Ovary (tissue), 9 donors: ENCODE measurements around the gene ATP6V1B1. TPM values are rescaled to one million over a fixed set of nuclear protein-coding genes. Genes with fewer than 3 reads are reported as not detected.

ENCODE experiments used
- DNase-seq, 5 donors: peaks; one replicate each; pipeline ENCODE4 v3.0.0-alpha.2; 2019 to 2020
- H3K27ac ChIP-seq, 2 donors: fragments of 200-600 bp; one replicate each; pipeline versions ENCODE4 v1.5.1 to v1.8.0; 2019 to 2022
- H3K27me3 ChIP-seq: fragments of 200-600 bp; one replicate; pipeline ENCODE4 v1.8.0; 2022
- H3K36me3 ChIP-seq: fragments of 200-600 bp; sonication (generic); one replicate; pipeline ENCODE4 v1.5.1; 2019
- H3K4me1 ChIP-seq: one replicate; pipeline ENCODE4 v1.8.1; 2013; ENCODE audit warnings: mild to moderate bottlenecking, moderate library complexity; ENCODE audit not compliant: insufficient read depth
- H3K4me3 ChIP-seq: fragments of 200-600 bp; sonication (generic); one replicate; pipeline ENCODE4 v1.5.1; 2017
- H3K9me3 ChIP-seq, 2 donors: fragments of 200-600 bp in 1 of 2; sonication (generic) in 1 of 2; one replicate each; pipeline versions ENCODE4 v1.5.1 to v1.8.1; 2013 to 2019; ENCODE audit warnings: mild to moderate bottlenecking in 1 of 2, moderate library complexity in 1 of 2
- CTCF ChIP-seq, 3 donors: fragments of 450-650 bp in 2 of 3; fragments of 200-600 bp in 1 of 3; IDR thresholded peaks; one replicate each; pipeline versions ENCODE4 v1.5.1 to v1.8.0; 2016 to 2022; ENCODE audit warnings: antibody characterized with exemption in 3 of 3, mild to moderate bottlenecking in 1 of 3
- EP300 ChIP-seq: sonication (generic); formaldehyde crosslinking; IDR thresholded peaks from one replicate; pipeline ENCODE4 v1.6.1; 2017; ENCODE audit warnings: antibody characterized with exemption
- POLR2A ChIP-seq: fragments of 450-650 bp; IDR thresholded peaks from one replicate; pipeline ENCODE4 v1.6.1; 2017; ENCODE audit warnings: antibody characterized with exemption, mild to moderate bottlenecking, moderate library complexity
- WGBS, 3 donors: extraction: QIAGEN DNeasy Blood & Tissue Kit in 1 of 3; methylation state at CpG; one replicate each; pipeline versions ENCODE4 v1.1.5 to v1.1.7; 2013 to 2017; 5-methylcytosine and 5-hydroxymethylcytosine counted together
- intact Hi-C, 4 donors: fragments of 100-400 bp; cut with DNase I; formaldehyde crosslinking; loops; one replicate each; pipeline versions ENCODE4 v1.11.0 to v1.15.1; 2022 to 2023
- polyA plus RNA-seq, 2 donors: library from polyadenylated mRNA; stranded (reverse); fragments of 200-250 nt in 1 of 2; fragments of 350-450 nt in 1 of 2; fragmentation: Illumina TruSeq in 1 of 2; extraction: RNeasy Lipid Tissue Mini Kit (QIAGEN cat#74804) in 1 of 2; gene quantifications; one replicate each; pipeline ENCODE4 v1.2.3, GENCODE V29; 2013 to 2014
- total RNA-seq, 7 donors: library from RNA; depleted of rRNA in 2 of 7; stranded (reverse); fragments of >200 nt in 2 of 7; fragmentation: NEBNext Ultra II Directional in 3 of 7; extraction: Animal tissue kit (Norgen Biotek cat#: 25700) in 3 of 7; gene quantifications; one replicate each; pipeline versions ENCODE4 v1.1.0 to v1.2.4, GENCODE V29; 2016 to 2023
- donor health status: DM: no; HTN: no; CAD: no; lungs with moderate emphysema.
- donor health status: DM: no; HTN: no; CAD: no.
- donor health status: Bipolar disorder and iron deficiency.
- donor health status: DM: yes; HTN: yes; CAD: no.
- donor health status: DM: no; HTN: no; CAD: no.
- donor health status: DM: yes; HTN: yes; CAD: no.

ATP6V1B1 gene
- total and polyA plus RNA-seq, 9 donors = 0.62 to 11.9 (median 1.6) TPM; not detected in 1

- no peak overlapping the region for H3K4me3 ChIP-seq
- H3K9me3 ChIP-seq = no peaks in the 10 kb centered on the region
- WGBS, 3 donors = 72 to 84% (median 73%) methylated on average over 5 of the region's 5 CpGs
- H3K4me1 ChIP-seq = peaks cover 4% of the 10 kb centered on the region
- H3K27me3 ChIP-seq = no peaks in the 10 kb centered on the region
- no peak for TF ChIP-seq EP300
- no peak for TF ChIP-seq POLR2A
- no peak for TF ChIP-seq CTCF (IDR thresholded peaks at IDR 0.05)
- H3K27ac ChIP-seq = no peak overlapping the region
- intact Hi-C loops = no loop called here
- H3K36me3 ChIP-seq = no peaks in the 10 kb centered on the region
- DNase-seq = no peak
These were observed 65.9 kb downstream of the ATP6V1B1 start for GRCh38 chr2:71001592-71001927.

- H3K4me1 ChIP-seq = peaks cover 4% of the 10 kb centered on the region
- no peaks in the 10 kb centered on the region for H3K27me3 ChIP-seq
- intact Hi-C loops = no loop called here
- H3K9me3 ChIP-seq = no peaks in the 10 kb centered on the region
- H3K4me3 ChIP-seq = no peak overlapping the region
- TF ChIP-seq POLR2A (no peak), EP300 (no peak)
- peak in 2 of 5 donors; percentile 6 to 19 for DNase-seq
- H3K27ac ChIP-seq = no peak overlapping the region
- H3K36me3 ChIP-seq = no peaks in the 10 kb centered on the region
- WGBS, 3 donors = 33 to 45% (median 34%) methylated on average over 11 of the region's 11 CpGs
These were observed 66.4 kb downstream of the ATP6V1B1 start for GRCh38 chr2:71001981-71002570.

GRCh38 chr2:71003396-71003795, 67.7 kb downstream of the ATP6V1B1 start:
- intact Hi-C loops = no loop called here
- H3K36me3 ChIP-seq = no peaks in the 10 kb centered on the region
- DNase-seq = no peak
- H3K9me3 ChIP-seq = no peaks in the 10 kb centered on the region
- H3K4me1 ChIP-seq = peaks cover 4% of the 10 kb centered on the region
- no peak overlapping the region for H3K27ac ChIP-seq
- no peak for TF ChIP-seq EP300
- TF ChIP-seq POLR2A = no peak
- H3K27me3 ChIP-seq = no peaks in the 10 kb centered on the region
- no peak overlapping the region for H3K4me3 ChIP-seq
- 74 to 79% (median 74%) methylated on average over 6 of the region's 6 CpGs for WGBS, 3 donors

- 73 to 79% (median 74%) methylated on average over 11 of the region's 11 CpGs for WGBS, 3 donors
- intact Hi-C loops = no loop called here
- no peaks in the 10 kb centered on the region for H3K9me3 ChIP-seq
- no peaks in the 10 kb centered on the region for H3K27me3 ChIP-seq
- peaks cover 4% of the 10 kb centered on the region for H3K4me1 ChIP-seq
- H3K36me3 ChIP-seq = no peaks in the 10 kb centered on the region
- TF ChIP-seq POLR2A (no peak), EP300 (no peak), CTCF (IDR thresholded peaks at IDR 0.05) (no peak)
- no peak for DNase-seq
- no peak overlapping the region for H3K4me3 ChIP-seq
- no peak overlapping the region for H3K27ac ChIP-seq
These were observed 68.5 kb downstream of the ATP6V1B1 start for GRCh38 chr2:71003966-71004755.

- Histone ChIP-seq H3K36me3 (no peaks in the 10 kb centered on the region), H3K4me1 (peaks cover 4% of the 10 kb centered on the region), H3K9me3 (no peaks in the 10 kb centered on the region), H3K27me3 (no peaks in the 10 kb centered on the region), H3K27ac (no peak overlapping the region), H3K4me3 (no peak overlapping the region)
- peak in 1 of 5 donors; percentile 5 for DNase-seq
- intact Hi-C loops = no loop called here
- WGBS, 3 donors = 80 to 87% (median 81%) methylated on average over 6 of the region's 6 CpGs
- TF ChIP-seq EP300 (no peak), CTCF (IDR thresholded peaks at IDR 0.05) (no peak), POLR2A (no peak)
These were observed 69.2 kb downstream of the ATP6V1B1 start for GRCh38 chr2:71004857-71005256.
